H1 (cell line): Measurements from ENCODE around the gene SLC22A23. TPM values are rescaled to one million over a fixed set of nuclear protein-coding genes. Genes with fewer than 3 reads are reported as not detected.

Experiments
- CTCF ChIA-PET: fragments of 300-600 bp; sonication (Branson Sonifier 250); formaldehyde crosslinking; loops from one replicate; lab custom pipeline; 2021; ENCODE audit not compliant: partially characterized antibody; lab: Charles Lee
- POLR2A ChIA-PET: fragments of 300-600 bp; sonication (Branson Sonifier 250); formaldehyde crosslinking; loops from one replicate; lab custom pipeline; 2021; ENCODE audit warnings: inconsistent platforms; ENCODE audit not compliant: partially characterized antibody; lab: Charles Lee
- DNase-seq, 2 experiments: peaks; one replicate each; pipeline versions ENCODE4 v3.0.0 to v3.0.0-alpha.2; 2010 to 2022; ENCODE audit warnings: low spot score in 2 of 2, low read depth in 1 of 2, mixed read lengths in 1 of 2
- FAIRE-seq: peaks from 2 replicates; lab custom pipeline; 2011; peaks lifted over from hg19 to GRCh38; lab: Jason Lieb, UNC
- H2AFZ ChIP-seq: 2 replicates; pipeline ENCODE4 v1.8.1; 2012; ENCODE audit warnings: low read length, inconsistent platforms
- H2AK5ac ChIP-seq: 2 replicates; pipeline ENCODE4 v1.6.1; 2013; ENCODE audit warnings: low read depth, low read length
- H2BK120ac ChIP-seq: replicated peaks from 2 replicates; pipeline ENCODE3; 2013; ENCODE audit warnings: low read depth, low read length, inconsistent platforms
- H2BK12ac ChIP-seq: 2 replicates; pipeline ENCODE4 v1.6.1; 2013; ENCODE audit warnings: low read depth, low read length
- H2BK15ac ChIP-seq: 2 replicates; pipeline ENCODE4 v1.6.1; 2013; ENCODE audit warnings: low read length
- H2BK20ac ChIP-seq: 2 replicates; pipeline ENCODE4 v1.6.1; 2013; ENCODE audit warnings: low read length
- H2BK5ac ChIP-seq: 2 replicates; pipeline ENCODE4 v1.6.1; 2013; ENCODE audit warnings: low read depth, low read length
- H3K14ac ChIP-seq: 2 replicates; pipeline ENCODE4 v1.6.1; 2013; ENCODE audit warnings: inconsistent platforms; ENCODE audit not compliant: insufficient read length
- H3K18ac ChIP-seq: 2 replicates; pipeline ENCODE4 v1.6.1; 2013; ENCODE audit warnings: low read length; ENCODE audit errors: extremely low read depth
- H3K23ac ChIP-seq: 2 replicates; pipeline ENCODE4 v1.6.1; 2013; ENCODE audit warnings: inconsistent platforms; ENCODE audit not compliant: insufficient read length
- H3K23me2 ChIP-seq: 2 replicates; pipeline ENCODE4 v1.6.1; 2013; ENCODE audit warnings: low read depth, low read length
- H3K27ac ChIP-seq: 2 replicates; pipeline ENCODE4 v1.6.1; 2011; ENCODE audit warnings: low read depth, low read length, inconsistent platforms
- H3K27me3 ChIP-seq, 4 experiments: replicated peaks in 1 of 4; 1 replicate in 1 of 4; 2 replicates in 3 of 4; pipeline versions ENCODE4 v1.6.1 to v1.8.1; 2011 to 2013; ENCODE audit warnings: low read length in 3 of 4, mild to moderate bottlenecking in 3 of 4, inconsistent platforms in 2 of 4, mixed read lengths in 2 of 4, moderate library complexity in 1 of 4; ENCODE audit not compliant: control insufficient read depth in 3 of 4, insufficient read depth in 3 of 4; ENCODE audit errors: extremely low read depth in 1 of 4
- H3K36me3 ChIP-seq, 4 experiments: 2 replicates each; pipeline versions ENCODE4 v1.6.1 to v1.8.1; 2011 to 2013; ENCODE audit warnings: mild to moderate bottlenecking in 4 of 4, low read length in 3 of 4, moderate library complexity in 2 of 4, control low read depth in 1 of 4, inconsistent platforms in 1 of 4; ENCODE audit not compliant: insufficient read depth in 4 of 4, control insufficient read depth in 2 of 4
- H3K4ac ChIP-seq: replicated peaks from 2 replicates; pipeline ENCODE3; 2013; ENCODE audit warnings: low read length, low read depth, mixed read lengths, inconsistent platforms; ENCODE audit not compliant: insufficient read length
- H3K4me1 ChIP-seq, 4 experiments: replicated peaks in 1 of 4; 1 replicate in 1 of 4; 2 replicates in 3 of 4; pipeline versions ENCODE4 v1.6.1 to v1.8.1; 2011 to 2013; ENCODE audit warnings: low read length in 3 of 4, inconsistent platforms in 2 of 4, mixed read lengths in 1 of 4; ENCODE audit not compliant: insufficient read depth in 4 of 4, control insufficient read depth in 3 of 4
- H3K4me2 ChIP-seq, 2 experiments: 2 replicates each; pipeline versions ENCODE4 v1.6.1 to v1.8.1; 2011 to 2013; ENCODE audit warnings: low read depth in 2 of 2, low read length in 2 of 2, control low read depth in 1 of 2, inconsistent platforms in 1 of 2, mild to moderate bottlenecking in 1 of 2; ENCODE audit not compliant: insufficient read depth in 1 of 2
- H3K4me3 ChIP-seq, 4 experiments: fragments of 200-600, 300-600 bp in 1 of 4; sonication (generic), shearing (Covaris generic), sonication (Bioruptor Twin) in 1 of 4; 2 replicates each; pipeline versions ENCODE4 v1.5.1 to v1.8.1; 2011 to 2016; ENCODE audit warnings: low read length in 4 of 4, low read depth in 3 of 4, control low read depth in 2 of 4, inconsistent platforms in 2 of 4, mild to moderate bottlenecking in 2 of 4, mixed read lengths in 1 of 4, moderate library complexity in 1 of 4; ENCODE audit not compliant: insufficient read depth in 2 of 4; ENCODE audit errors: extremely low read depth in 1 of 4
- H3K56ac ChIP-seq: replicated peaks from 2 replicates; pipeline ENCODE3; 2013; ENCODE audit warnings: low read depth, mild to moderate bottlenecking, mixed read lengths, low read length, inconsistent platforms; ENCODE audit not compliant: insufficient read length
- H3K79me1 ChIP-seq: 2 replicates; pipeline ENCODE4 v1.6.1; 2013; ENCODE audit warnings: low read depth, low read length, control low read depth
- H3K79me2 ChIP-seq, 2 experiments: 2 replicates each; pipeline versions ENCODE4 v1.6.1 to v1.8.1; 2012 to 2013; ENCODE audit warnings: low read length in 2 of 2, mild to moderate bottlenecking in 2 of 2, inconsistent platforms in 1 of 2; ENCODE audit not compliant: insufficient read depth in 2 of 2, control insufficient read depth in 1 of 2
- H3K9ac ChIP-seq, 4 experiments: replicated peaks in 1 of 4; 1 replicate in 1 of 4; 2 replicates in 3 of 4; pipeline versions ENCODE4 v1.6.1 to v1.8.1; 2011 to 2013; ENCODE audit warnings: low read depth in 3 of 4, low read length in 3 of 4, control low read depth in 2 of 4, mild to moderate bottlenecking in 2 of 4, moderate library complexity in 2 of 4, inconsistent platforms in 1 of 4; ENCODE audit errors: extremely low read depth in 1 of 4
- H3K9me3 ChIP-seq, 2 experiments: 2 replicates each; pipeline versions ENCODE4 v1.6.1 to v1.8.1; 2012 to 2013; ENCODE audit warnings: mild to moderate bottlenecking in 2 of 2, moderate library complexity in 2 of 2, control low read depth in 1 of 2, inconsistent platforms in 1 of 2, low read depth in 1 of 2, low read length in 1 of 2, mixed read lengths in 1 of 2; ENCODE audit not compliant: insufficient read depth in 2 of 2
- H4K20me1 ChIP-seq, 2 experiments: replicated peaks in 1 of 2; 2 replicates each; pipeline versions ENCODE3 to v1.8.1; 2011 to 2013; ENCODE audit warnings: inconsistent platforms in 2 of 2, low read length in 2 of 2, mild to moderate bottlenecking in 1 of 2; ENCODE audit not compliant: insufficient read depth in 2 of 2, control insufficient read depth in 1 of 2
- H4K5ac ChIP-seq: 2 replicates; pipeline ENCODE4 v1.6.1; 2013; ENCODE audit warnings: low read length, low read depth, mixed read lengths, inconsistent platforms; ENCODE audit not compliant: insufficient read length
- H4K8ac ChIP-seq: 2 replicates; pipeline ENCODE4 v1.8.0; 2013; ENCODE audit warnings: mild to moderate bottlenecking, moderate library complexity, low read length, inconsistent platforms; ENCODE audit not compliant: insufficient read depth; ENCODE audit errors: extremely low read depth
- H4K91ac ChIP-seq: replicated peaks from 2 replicates; pipeline ENCODE3; 2013; ENCODE audit warnings: low read length, mixed read lengths, inconsistent platforms; ENCODE audit not compliant: insufficient read length
- BRCA1 ChIP-seq: IDR thresholded peaks from 2 replicates; pipeline ENCODE4 v1.6.1; 2012; ENCODE audit warnings: low read depth, low read length, improper control_type of control experiment
- CEBPB ChIP-seq: IDR thresholded peaks from 2 replicates; pipeline ENCODE4 v1.6.1; 2012; ENCODE audit warnings: low read depth, low read length
- GABPA ChIP-seq: IDR thresholded peaks from 2 replicates; pipeline ENCODE4 v1.6.1; 2011; ENCODE audit warnings: mild to moderate bottlenecking, low read length, moderate library complexity, borderline replicate concordance; ENCODE audit not compliant: insufficient read depth
- GTF2F1 ChIP-seq: IDR thresholded peaks from 2 replicates; pipeline ENCODE4 v1.6.1; 2012; ENCODE audit warnings: low read depth, low read length, improper control_type of control experiment, borderline replicate concordance
- KDM1A ChIP-seq: fragments of 200-600, 300-600 bp; sonication (generic); IDR thresholded peaks from 2 replicates; pipeline ENCODE4 v1.7.1; 2016; ENCODE audit warnings: mild to moderate bottlenecking, low read length, borderline replicate concordance
- MAFK ChIP-seq: IDR thresholded peaks from 2 replicates; pipeline ENCODE4 v1.6.1; 2012; ENCODE audit warnings: low read depth, mild to moderate bottlenecking, improper control_type of control experiment, low read length
- MAX ChIP-seq: IDR thresholded peaks from 2 replicates; pipeline ENCODE4 v1.6.1; 2012; ENCODE audit warnings: inconsistent platforms
- PHF8 ChIP-seq: fragments of 200-600 bp; sonication (generic); conservative IDR thresholded peaks from 2 replicates; pipeline ENCODE4 v1.7.1; 2012; ENCODE audit warnings: low read depth, mild to moderate bottlenecking, inconsistent platforms, low read length, moderate library complexity
- POLR2A ChIP-seq, 2 experiments: IDR thresholded peaks; 1 replicate in 1 of 2; 2 replicates in 1 of 2; pipeline ENCODE4 v1.6.1; 2011; ENCODE audit warnings: low read depth in 2 of 2, low read length in 2 of 2, mild to moderate bottlenecking in 2 of 2; ENCODE audit errors: control extremely low read depth in 1 of 2
- POU5F1 ChIP-seq: IDR thresholded peaks from 2 replicates; pipeline ENCODE4 v1.6.1; 2011; ENCODE audit warnings: low read depth, mild to moderate bottlenecking, low read length, moderate library complexity
- RAD21 ChIP-seq, 2 experiments: IDR thresholded peaks in 1 of 2; conservative IDR thresholded peaks in 1 of 2; 2 replicates each; pipeline ENCODE4 v1.6.1; 2011; ENCODE audit warnings: low read depth in 2 of 2, low read length in 2 of 2, improper control_type of control experiment in 1 of 2, inconsistent platforms in 1 of 2, mild to moderate bottlenecking in 1 of 2, moderate library complexity in 1 of 2
- SP4 ChIP-seq: IDR thresholded peaks from 2 replicates; pipeline ENCODE4 v1.6.1; 2012; ENCODE audit warnings: low read length, inconsistent platforms
- SUZ12 ChIP-seq: fragments of 200-600 bp; sonication (generic); IDR thresholded peaks from 2 replicates; pipeline ENCODE4 v1.6.1; 2012; ENCODE audit warnings: mild to moderate bottlenecking, inconsistent platforms, low read length, moderate library complexity, mixed read lengths
- TAF1 ChIP-seq: IDR thresholded peaks from 2 replicates; pipeline ENCODE4 v1.6.1; 2011; ENCODE audit warnings: mild to moderate bottlenecking, low read depth, low read length
- TBP ChIP-seq: IDR thresholded peaks from 2 replicates; pipeline ENCODE4 v1.6.1; 2011; ENCODE audit warnings: low read depth, low read length, improper control_type of control experiment
- TEAD4 ChIP-seq: IDR thresholded peaks from 2 replicates; pipeline ENCODE4 v1.6.1; 2012; ENCODE audit warnings: low read depth, low read length, inconsistent platforms, mixed read lengths
- WGBS, 2 experiments: shearing (Covaris generic) in 1 of 2; methylation state at CpG; one replicate each; pipeline versions ENCODE4 v1.1.6 to v1.1.7; 2013 to 2015; ENCODE audit warnings: low lambda C conversion rate in 2 of 2, mixed read lengths in 2 of 2, inconsistent platforms in 1 of 2, low coverage in 1 of 2, missing lambda C conversion rate in 1 of 2; ENCODE audit not compliant: insufficient replicate concordance in 2 of 2, insufficient coverage in 1 of 2, insufficient read length in 1 of 2; ENCODE audit errors: extremely low coverage in 1 of 2, missing lambda C conversion rate in 1 of 2; 5-methylcytosine and 5-hydroxymethylcytosine counted together
- polyA plus RNA-seq, 7 experiments: library from polyadenylated mRNA; depleted of rRNA in 3 of 7; stranded (reverse) in 5 of 7; unstranded in 2 of 7; fragments of >200 nt in 5 of 7; fragments of 200-250 nt in 2 of 7; gene quantifications; 1 replicate in 5 of 7; 2 replicates in 1 of 7; 4 replicates in 1 of 7; pipeline versions ENCODE4 v1.2.1 to v1.2.3, GENCODE V29; 2011 to 2013; ENCODE audit warnings: missing spikeins in 2 of 7, mixed read lengths in 2 of 7
- total RNA-seq: library from RNA; stranded (reverse); fragmentation: NEBNext Ultra II Directional; extraction: Animal tissue kit (Norgen Biotek cat#: 25700); gene quantifications from 2 replicates; pipeline ENCODE4 v1.2.1, GENCODE V29; 2021

Gene SLC22A23
- total and polyA plus RNA-seq, 2 of the 8 experiments (the other 6 are each of a cell fraction or from before 2014, with no cell fraction given): 9.9 to 38.4 TPM

GRCh38 chr6:3471711-3472110, 14.9 kb upstream of the SLC22A23 start:
- FAIRE-seq (no peak), DNase-seq (no peak)
- no peaks in the 10 kb centered on the region for H3K79me1 ChIP-seq
- H4K8ac ChIP-seq: no peak overlapping the region
- no peak overlapping the region for H2BK15ac ChIP-seq
- no peak overlapping the region for H2BK12ac ChIP-seq
- ChIA-PET CTCF (interaction anchor here (0.6 to 2.2 kb wide), 7 partner anchors 10 to 190 kb away, joined by 3 to 7 read pairs (median 3); no protein-coding TSS in a partner anchor), POLR2A (no interaction called here)
- no peaks in the 10 kb centered on the region for H3K36me3 ChIP-seq
- no peak overlapping the region for H3K18ac ChIP-seq
- no peak overlapping the region for H3K9ac ChIP-seq
- no peak overlapping the region for H3K14ac ChIP-seq
- no peaks in the 10 kb centered on the region for H4K20me1 ChIP-seq
- H2AK5ac ChIP-seq: no peak overlapping the region
- no peak overlapping the region for H2BK20ac ChIP-seq
- no peak overlapping the region for H4K5ac ChIP-seq
- H3K79me2 ChIP-seq: no peaks in the 10 kb centered on the region
- H3K23me2 ChIP-seq: no peaks in the 10 kb centered on the region
- H3K56ac ChIP-seq: no peak overlapping the region
- H3K4me2 ChIP-seq: no peak overlapping the region
- WGBS, 2 experiments: 85% methylated on average over 3 of the region's 3 CpGs; no CpG with 5 or more reads in 1 of the 2 experiments
- H3K27ac ChIP-seq: no peak overlapping the region
- H3K4me3 ChIP-seq: no peak overlapping the region
- H3K4me1 ChIP-seq: peaks cover 0 to 4% (median 0%) of the 10 kb centered on the region in 4 experiments; a peak in 2 of 7 replicates
- H3K27me3 ChIP-seq: no peaks in the 10 kb centered on the region
- H2BK120ac ChIP-seq: no peak overlapping the region
- no peak overlapping the region for H3K23ac ChIP-seq
- no peak overlapping the region for H4K91ac ChIP-seq
- no peak overlapping the region for H2BK5ac ChIP-seq
- no peaks in the 10 kb centered on the region for H3K9me3 ChIP-seq
- no peak overlapping the region for H2AFZ ChIP-seq
- no peak overlapping the region for H3K4ac ChIP-seq
- TF ChIP-seq SUZ12 (no peak), TEAD4 (no peak), POLR2A (IDR thresholded peaks at IDR 0.05; ENCODE audit: control extremely low read depth in 1 of 2, low read depth in 2 of 2, low read length in 2 of 2) (no peak), GTF2F1 (no peak), TBP (no peak), MAFK (no peak), BRCA1 (no peak), PHF8 (no peak), POU5F1 (no peak), CEBPB (no peak), RAD21 (IDR thresholded peaks at IDR 0.05 in 1 of 2, conservative IDR thresholded peaks at IDR 0.05 in 1 of 2; ENCODE audit: low read depth in 2 of 2, low read length in 2 of 2) (no peak), MAX (no peak), KDM1A (no peak), TAF1 (no peak), GABPA (no peak), SP4 (no peak)
